Activated T-helper 2 cell treated with anti-CD3 and anti-CD28 coated beads, Interferon-gamma antibody, Interleukin-2, Interleukin-4, amounts not matched to agents 10 μg/mL and 5 μg/mL and 100 μg/mL, durations not matched to agents 14 hours and 24 hours and 36 hours (primary cell): Measurements from ENCODE around the gene AUTS2. TPM values are rescaled to one million over a fixed set of nuclear protein-coding genes. Genes with fewer than 3 reads are reported as not detected.

Experiments
- DNase-seq: peaks from one replicate; pipeline ENCODE4 v3.0.0; 2021; ENCODE audit warnings: low spot score
- H3K27ac Mint-ChIP-seq: one replicate; pipeline ENCODE4 v1.8.0; 2021; ENCODE audit warnings: mixed read lengths
- H3K27me3 Mint-ChIP-seq: one replicate; pipeline ENCODE4 v1.8.0; 2021; ENCODE audit warnings: low read depth, mixed read lengths
- H3K36me3 Mint-ChIP-seq: one replicate; pipeline ENCODE4 v1.8.0; 2021; ENCODE audit warnings: low read depth, mixed read lengths
- H3K4me1 Mint-ChIP-seq: one replicate; pipeline ENCODE4 v1.8.0; 2021; ENCODE audit warnings: low read depth, mixed read lengths
- H3K4me3 Mint-ChIP-seq: one replicate; pipeline ENCODE4 v1.8.0; 2021; ENCODE audit warnings: low read depth, mild to moderate bottlenecking, moderate library complexity, mixed read lengths
- H3K9me3 Mint-ChIP-seq: one replicate; pipeline ENCODE4 v1.8.0; 2021; ENCODE audit warnings: mixed read lengths
- intact Hi-C: fragments of 100-400 bp; cut with micrococcal nuclease; formaldehyde crosslinking; loops from one replicate; pipeline ENCODE4 v1.15.1; 2023
- total RNA-seq: library from RNA; stranded (reverse); gene quantifications from 2 replicates; pipeline ENCODE4 v1.2.3, GENCODE V29; 2022

Gene AUTS2
- total RNA-seq, 1 donor from 2014 or later, result 1.1 TPM

- no peak overlapping the region for H3K27ac Mint-ChIP-seq
- DNase-seq, result no peak
These were observed 1174.6 kb downstream of the AUTS2 start for GRCh38 chr7:70772891-70773290.

GRCh38 chr7:70773406-70773805 lies 1175.1 kb downstream of the AUTS2 start:
- no peaks in the 10 kb centered on the region for H3K27me3 Mint-ChIP-seq
- no peak overlapping the region for H3K4me3 Mint-ChIP-seq
- H3K9me3 Mint-ChIP-seq, result no peaks in the 10 kb centered on the region
- no peaks in the 10 kb centered on the region for H3K36me3 Mint-ChIP-seq
- intact Hi-C loops, result no loop called here
- no peak for DNase-seq
- no peak overlapping the region for H3K27ac Mint-ChIP-seq
- H3K4me1 Mint-ChIP-seq, result peaks cover 24% of the 10 kb centered on the region

More at GRCh38 chr7:70772891-70773290, 1174.6 kb downstream of the AUTS2 start:
- Mint-ChIP-seq H3K9me3 (no peaks in the 10 kb centered on the region), H3K27me3 (no peaks in the 10 kb centered on the region), H3K4me1 (peaks cover 20% of the 10 kb centered on the region), H3K4me3 (no peak overlapping the region), H3K36me3 (no peaks in the 10 kb centered on the region)
- intact Hi-C loops, result no loop called here

DNA sequence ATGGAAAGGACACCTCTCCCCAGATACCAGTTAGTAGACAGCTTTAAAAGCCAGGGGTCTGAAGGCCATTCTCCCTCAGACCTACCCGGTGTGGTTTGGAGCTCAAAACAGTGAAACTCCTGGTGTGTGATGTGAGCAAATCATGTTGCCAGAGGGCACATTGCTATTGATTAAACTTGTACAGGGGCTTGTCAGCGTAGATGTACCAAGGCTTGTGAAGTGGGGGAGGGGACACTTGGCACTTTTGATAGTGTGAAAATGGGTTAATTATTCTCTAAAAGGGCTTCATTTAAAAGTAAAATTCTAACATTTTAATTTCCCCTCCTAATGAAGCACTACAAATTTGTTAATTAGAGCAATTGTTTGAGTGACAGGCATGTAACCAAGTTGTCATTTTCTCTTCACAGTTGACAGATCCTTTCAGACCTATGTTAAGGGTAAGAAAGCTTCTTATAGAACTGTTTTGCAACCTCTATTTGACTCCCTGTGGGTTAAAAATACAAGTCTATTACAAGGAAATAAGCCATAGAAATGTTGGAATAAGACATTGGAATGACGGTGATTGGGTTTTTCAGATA lies 1176.8 kb downstream of the AUTS2 start:
- no peaks in the 10 kb centered on the region for H3K27me3 Mint-ChIP-seq
- intact Hi-C loops, result loop anchor here (5.0 kb wide), 1 partner anchor 128 kb away; no protein-coding TSS in a partner anchor
- no peaks in the 10 kb centered on the region for H3K36me3 Mint-ChIP-seq
- H3K4me1 Mint-ChIP-seq, result peaks cover 34% of the 10 kb centered on the region
- no peak overlapping the region for H3K4me3 Mint-ChIP-seq
- H3K27ac Mint-ChIP-seq, result no peak overlapping the region
- no peak for DNase-seq
- H3K9me3 Mint-ChIP-seq, result no peaks in the 10 kb centered on the region

DNA sequence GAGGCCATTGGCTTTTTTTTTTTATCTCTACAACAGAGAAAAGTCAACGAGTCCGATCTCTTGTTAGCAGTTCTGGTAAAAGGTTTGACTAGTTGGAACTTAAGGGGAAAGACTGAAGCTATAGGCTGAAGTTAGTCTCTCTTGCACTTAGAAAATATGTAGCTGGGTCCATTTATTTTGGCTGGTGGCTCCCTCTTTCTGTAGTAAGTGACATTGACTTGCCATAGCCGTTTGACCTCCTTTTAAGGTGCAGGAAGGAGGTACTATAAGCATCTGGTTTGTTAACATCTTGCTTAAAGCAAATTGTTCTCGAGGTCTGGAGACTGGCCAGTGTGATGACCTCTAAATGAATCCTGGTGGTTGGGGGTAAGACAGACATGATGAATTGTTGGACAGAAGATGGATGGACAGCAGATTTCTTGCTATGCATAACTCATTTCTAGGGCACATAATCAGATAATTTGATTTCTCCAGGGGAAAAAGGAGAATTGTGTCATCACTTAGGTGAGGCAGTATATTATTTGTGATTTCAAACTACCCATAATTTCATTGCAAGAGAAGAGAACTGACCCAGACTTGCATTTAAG lies 1177.4 kb downstream of the AUTS2 start:
- Mint-ChIP-seq H3K9me3 (no peaks in the 10 kb centered on the region), H3K36me3 (no peaks in the 10 kb centered on the region), H3K4me1 (peaks cover 34% of the 10 kb centered on the region), H3K27me3 (no peaks in the 10 kb centered on the region), H3K4me3 (no peak overlapping the region), H3K27ac (no peak overlapping the region)
- DNase-seq, result no peak
- intact Hi-C loops, result loop anchor here (5.0 kb wide), 1 partner anchor 128 kb away; no protein-coding TSS in a partner anchor

DNA sequence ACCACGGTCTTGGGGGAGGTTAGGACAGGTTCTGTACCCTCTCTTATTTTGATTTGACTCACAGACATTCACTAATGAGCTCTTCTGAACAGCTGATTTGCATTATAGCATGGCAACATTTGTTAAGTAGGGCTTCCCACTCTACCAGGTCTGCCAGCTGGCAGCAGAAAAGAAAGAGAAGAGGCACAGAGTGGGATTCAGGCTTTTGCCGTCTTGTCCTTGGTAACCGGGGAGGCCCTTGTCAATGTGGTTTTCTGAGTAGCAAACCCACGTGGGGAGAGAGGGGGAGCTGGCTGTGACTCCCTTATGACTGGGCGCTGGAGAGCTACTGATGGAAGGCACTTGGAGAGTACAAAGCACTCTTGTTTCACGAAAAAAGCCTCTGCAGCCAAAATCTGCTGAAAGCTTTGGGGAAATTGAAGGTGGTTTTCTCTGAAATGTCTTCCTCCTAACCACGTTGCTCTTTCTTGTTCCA lies 1178.4 kb downstream of the AUTS2 start:
- DNase-seq, result no peak
- intact Hi-C loops, result loop anchor here (5.0 kb wide), 1 partner anchor 129 kb away; no protein-coding TSS in a partner anchor
- Mint-ChIP-seq H3K4me3 (no peak overlapping the region), H3K4me1 (peaks cover 34% of the 10 kb centered on the region), H3K9me3 (no peaks in the 10 kb centered on the region), H3K36me3 (no peaks in the 10 kb centered on the region), H3K27ac (no peak overlapping the region), H3K27me3 (no peaks in the 10 kb centered on the region)

GRCh38 chr7:70777251-70777650 lies 1179.0 kb downstream of the AUTS2 start:
- Mint-ChIP-seq H3K27me3 (no peaks in the 10 kb centered on the region), H3K9me3 (no peaks in the 10 kb centered on the region), H3K4me3 (no peak overlapping the region), H3K4me1 (peaks cover 34% of the 10 kb centered on the region), H3K27ac (no peak overlapping the region), H3K36me3 (no peaks in the 10 kb centered on the region)
- intact Hi-C loops, result loop anchor here (5.0 kb wide), 1 partner anchor 130 kb away; no protein-coding TSS in a partner anchor
- no peak for DNase-seq

- Mint-ChIP-seq H3K36me3 (no peaks in the 10 kb centered on the region), H3K27me3 (no peaks in the 10 kb centered on the region), H3K27ac (no peak overlapping the region), H3K4me1 (peaks cover 34% of the 10 kb centered on the region), H3K9me3 (no peaks in the 10 kb centered on the region), H3K4me3 (no peak overlapping the region)
- no peak for DNase-seq
- intact Hi-C loops, result loop anchor here (5.0 kb wide), 1 partner anchor 131 kb away; no protein-coding TSS in a partner anchor
These were observed 1180.3 kb downstream of the AUTS2 start for GRCh38 chr7:70778585-70778984.

GRCh38 chr7:70779321-70779720 lies 1181.0 kb downstream of the AUTS2 start:
- H3K27ac Mint-ChIP-seq, result peak overlapping the region; percentile 57
- no peak for DNase-seq
- intact Hi-C loops, result loop anchor here (5.0 kb wide), 1 partner anchor 132 kb away; no protein-coding TSS in a partner anchor
- peaks cover 34% of the 10 kb centered on the region for H3K4me1 Mint-ChIP-seq
- H3K27me3 Mint-ChIP-seq, result no peaks in the 10 kb centered on the region
- H3K4me3 Mint-ChIP-seq, result peak overlapping the region; percentile 54
- H3K36me3 Mint-ChIP-seq, result no peaks in the 10 kb centered on the region
- H3K9me3 Mint-ChIP-seq, result no peaks in the 10 kb centered on the region

DNA sequence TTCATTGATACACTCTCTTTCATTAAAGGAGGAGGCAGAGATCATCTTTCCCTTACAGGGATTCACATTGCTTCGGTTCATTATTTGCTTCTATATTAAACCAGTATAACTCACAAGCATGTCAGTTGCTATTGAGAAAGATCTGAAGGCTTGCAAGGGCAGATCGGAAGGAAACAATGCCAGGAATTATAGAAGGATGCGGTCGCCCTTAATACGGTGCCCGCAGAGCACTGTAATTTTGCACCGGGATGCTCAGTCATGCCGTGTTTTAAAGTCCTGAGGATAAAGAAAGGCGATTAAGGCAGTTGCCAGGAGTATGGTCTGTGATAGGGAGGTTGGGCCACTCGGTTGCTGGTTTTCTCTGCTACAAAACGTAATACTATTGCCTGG lies 1183.6 kb downstream of the AUTS2 start:
- H3K4me1 Mint-ChIP-seq, result peaks cover 21% of the 10 kb centered on the region
- H3K27ac Mint-ChIP-seq, result no peak overlapping the region
- H3K36me3 Mint-ChIP-seq, result no peaks in the 10 kb centered on the region
- H3K4me3 Mint-ChIP-seq, result no peak overlapping the region
- DNase-seq, result no peak
- H3K9me3 Mint-ChIP-seq, result no peaks in the 10 kb centered on the region
- intact Hi-C loops, result no loop called here
- no peaks in the 10 kb centered on the region for H3K27me3 Mint-ChIP-seq

DNA sequence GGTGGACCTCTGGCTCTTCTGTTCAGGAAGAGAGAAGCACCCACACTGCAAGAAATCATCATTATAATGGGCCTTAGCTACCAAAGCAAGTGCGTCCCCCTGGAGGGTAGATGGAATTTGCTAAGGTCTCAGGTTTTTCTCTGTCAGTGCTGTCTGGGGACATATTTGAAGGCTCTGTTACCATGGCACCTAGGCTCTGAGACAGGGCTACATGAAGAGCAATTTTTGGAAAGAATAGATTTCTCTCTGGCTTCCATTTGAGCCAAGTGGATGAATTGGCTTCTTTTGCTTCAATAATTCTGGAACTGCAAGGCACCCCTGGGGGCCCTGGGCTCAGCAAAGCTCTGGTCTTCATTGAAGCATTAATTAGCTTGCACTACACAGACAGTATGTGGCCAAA lies 1184.5 kb downstream of the AUTS2 start:
- Mint-ChIP-seq H3K4me3 (no peak overlapping the region), H3K36me3 (peaks cover 4% of the 10 kb centered on the region), H3K4me1 (peaks cover 19% of the 10 kb centered on the region), H3K9me3 (no peaks in the 10 kb centered on the region), H3K27ac (no peak overlapping the region), H3K27me3 (no peaks in the 10 kb centered on the region)
- no peak for DNase-seq
- intact Hi-C loops, result no loop called here

- H3K4me3 Mint-ChIP-seq, result no peak overlapping the region
- peaks cover 4% of the 10 kb centered on the region for H3K36me3 Mint-ChIP-seq
- intact Hi-C loops, result no loop called here
- H3K27me3 Mint-ChIP-seq, result no peaks in the 10 kb centered on the region
- DNase-seq, result no peak
- no peak overlapping the region for H3K27ac Mint-ChIP-seq
- peaks cover 4% of the 10 kb centered on the region for H3K9me3 Mint-ChIP-seq
- peaks cover 8% of the 10 kb centered on the region for H3K4me1 Mint-ChIP-seq
These were observed 1187.2 kb downstream of the AUTS2 start for GRCh38 chr7:70785427-70785826.

- DNase-seq, result no peak
- H3K4me1 Mint-ChIP-seq, result peaks cover 8% of the 10 kb centered on the region
- H3K9me3 Mint-ChIP-seq, result peaks cover 4% of the 10 kb centered on the region
- H3K36me3 Mint-ChIP-seq, result peaks cover 4% of the 10 kb centered on the region
- no peaks in the 10 kb centered on the region for H3K27me3 Mint-ChIP-seq
- H3K27ac Mint-ChIP-seq, result no peak overlapping the region
- intact Hi-C loops, result no loop called here
- no peak overlapping the region for H3K4me3 Mint-ChIP-seq
These were observed 1187.8 kb downstream of the AUTS2 start for GRCh38 chr7:70786076-70786475.

- peaks cover 8% of the 10 kb centered on the region for H3K4me1 Mint-ChIP-seq
- no peaks in the 10 kb centered on the region for H3K27me3 Mint-ChIP-seq
- no peak overlapping the region for H3K4me3 Mint-ChIP-seq
- H3K9me3 Mint-ChIP-seq, result peaks cover 4% of the 10 kb centered on the region
- peaks cover 4% of the 10 kb centered on the region for H3K36me3 Mint-ChIP-seq
- intact Hi-C loops, result no loop called here
- H3K27ac Mint-ChIP-seq, result peak overlapping the region; percentile 58
- DNase-seq, result no peak
These were observed 1189.0 kb downstream of the AUTS2 start for GRCh38 chr7:70787286-70787685.
